A549 (cell line): ENCODE measurements around the gene AAK1. TPM values are rescaled to one million over a fixed set of nuclear protein-coding genes. Genes with fewer than 3 reads are reported as not detected.
A peak's percentile ranks its signal among the peaks of the same experiment; 100 is the strongest.
"Not testable (repeated sequence)": the region's sequence is repeated elsewhere in the genome, so short reads cannot be mapped to it uniquely, and the experiment has no call there.

Experiments used
- ATAC-seq, 2 experiments: fragments of 200-7000 bp in 1 of 2; fragments of >200 bp in 1 of 2; cut with Nextera tagmentation in 1 of 2; cut with Tn5 transposase in 1 of 2; 3 replicates each; pipeline versions ENCODE4 v1.8.0 to v1.9.1; 2018 to 2020; ENCODE audit warnings: mild to moderate bottlenecking in 1 of 2, moderate library complexity in 1 of 2
- CTCF ChIA-PET: fragments of 300-600 bp; sonication (Branson Sonifier 250); formaldehyde crosslinking; extraction: SDS; loops from one replicate; lab custom pipeline; 2021; ENCODE audit warnings: antibody characterized with exemption, inconsistent platforms; lab: Yijun Ruan, JAX
- POLR2A ChIA-PET: fragments of 350-600 bp; formaldehyde crosslinking; extraction: SDS; loops from one replicate; lab custom pipeline; 2021; ENCODE audit warnings: antibody characterized with exemption, inconsistent platforms; lab: Yijun Ruan, JAX
- DNase-seq, 2 experiments: peaks; one replicate each; pipeline versions ENCODE4 v3.0.0 to v3.0.0-alpha.2; 2011 to 2016; ENCODE audit warnings: low read depth in 1 of 2, low spot score in 1 of 2
- FAIRE-seq: peaks from 2 replicates; lab custom pipeline; 2011; peaks lifted over from hg19 to GRCh38; lab: Jason Lieb, UNC
- H3K27ac ChIP-seq, 2 experiments: fragments of >200 bp; sonication (Bioruptor Twin); formaldehyde crosslinking; 3 replicates each; pipeline ENCODE4 v1.5.1; 2016 to 2017
- H3K4me1 ChIP-seq: fragments of >200 bp; sonication (Bioruptor Twin); formaldehyde crosslinking; 3 replicates; pipeline ENCODE4 v1.6.1; 2016
- H3K4me2 ChIP-seq: fragments of >200 bp; sonication (Bioruptor Twin); formaldehyde crosslinking; 3 replicates; pipeline ENCODE4 v1.6.1; 2016
- H3K4me3 ChIP-seq: fragments of >200 bp; sonication (Bioruptor Twin); formaldehyde crosslinking; 3 replicates; pipeline ENCODE4 v1.5.1; 2016
- H3K9me3 ChIP-seq: fragments of >200 bp; sonication (Bioruptor Twin); formaldehyde crosslinking; 3 replicates; pipeline ENCODE4 v1.6.1; 2016
- CBX2 ChIP-seq: fragments of 200-600 bp; sonication (generic); IDR thresholded peaks from 2 replicates; pipeline ENCODE4 v1.6.1; 2016; ENCODE audit warnings: low read depth, mild to moderate bottlenecking, borderline replicate concordance
- CBX8 ChIP-seq: fragments of 200-600 bp; sonication (generic); IDR thresholded peaks from 2 replicates; pipeline ENCODE4 v1.6.1; 2016
- CHD2 ChIP-seq: fragments of 150-350 bp; IDR thresholded peaks from 2 replicates; pipeline ENCODE4 v1.6.1; 2014; ENCODE audit warnings: low read length; ENCODE audit not compliant: partially characterized antibody
- EHMT2 ChIP-seq: fragments of 200-600 bp; sonication (generic); IDR thresholded peaks from 2 replicates; pipeline ENCODE4 v1.6.1; 2016; ENCODE audit warnings: antibody characterized with exemption, low read depth, mild to moderate bottlenecking, moderate library complexity
- EP300 ChIP-seq, 2 experiments: fragments of >200 bp; sonication (Bioruptor Twin); formaldehyde crosslinking; IDR thresholded peaks; 2 replicates in 1 of 2; 3 replicates in 1 of 2; pipeline ENCODE4 v1.6.1; 2016 to 2017
- ESRRA ChIP-seq: fragments of 150-350 bp; IDR thresholded peaks from 2 replicates; pipeline ENCODE4 v1.6.1; 2014; ENCODE audit warnings: mild to moderate bottlenecking, low read length, borderline replicate concordance
- FOSL2 ChIP-seq, 2 experiments: fragments of 450-650 bp in 1 of 2; fragments of >200 bp in 1 of 2; sonication (Bioruptor Twin) in 1 of 2; formaldehyde crosslinking; IDR thresholded peaks; 2 replicates each; pipeline versions ENCODE4 v1.5.0 to v1.6.1; 2016 to 2020; ENCODE audit warnings: mild to moderate bottlenecking in 1 of 2, moderate library complexity in 1 of 2
- HDAC2 ChIP-seq: fragments of 200-600 bp; sonication (generic); IDR thresholded peaks from 2 replicates; pipeline ENCODE4 v1.6.1; 2016
- JUNB ChIP-seq: fragments of >200 bp; sonication (Bioruptor Twin); formaldehyde crosslinking; IDR thresholded peaks from 2 replicates; pipeline ENCODE4 v1.6.1; 2016
- MAFK ChIP-seq: fragments of 450-650 bp; IDR thresholded peaks from 2 replicates; pipeline ENCODE4 v1.6.1; 2014; ENCODE audit not compliant: partially characterized antibody
- MAZ ChIP-seq: fragments of 150-350 bp; IDR thresholded peaks from 2 replicates; pipeline ENCODE4 v1.6.1; 2014; ENCODE audit warnings: antibody characterized with exemption, low read depth, low read length, borderline replicate concordance
- NPAS2 ChIP-seq: fragments of 250-450 bp; sonication (Bioruptor Pico); IDR thresholded peaks from 2 replicates; pipeline ENCODE4 v1.8.0; 2022; ENCODE audit warnings: mild to moderate bottlenecking, moderate library complexity, borderline replicate concordance
- NR3C1 ChIP-seq: fragments of >200 bp; sonication (Bioruptor Twin); formaldehyde crosslinking; IDR thresholded peaks from 3 replicates; pipeline ENCODE4 v1.6.1; 2017
- RFX5 ChIP-seq: fragments of 450-650 bp; IDR thresholded peaks from 2 replicates; pipeline ENCODE4 v1.7.1; 2014; ENCODE audit warnings: antibody characterized with exemption, mild to moderate bottlenecking, moderate library complexity
- SMC3 ChIP-seq: fragments of >200 bp; sonication (Bioruptor Twin); formaldehyde crosslinking; IDR thresholded peaks from 3 replicates; pipeline ENCODE4 v1.6.1; 2018; ENCODE audit warnings: inconsistent platforms
- TFCP2L1 ChIP-seq: fragments of 250-450 bp; sonication (Bioruptor Pico); IDR thresholded peaks from 2 replicates; pipeline ENCODE4 v1.5.0; 2021; ENCODE audit warnings: mild to moderate bottlenecking
- TP53 ChIP-seq: fragments of 250-450 bp; sonication (Bioruptor Pico); IDR thresholded peaks from 2 replicates; pipeline ENCODE4 v1.5.0; 2021; ENCODE audit warnings: mild to moderate bottlenecking, moderate library complexity
- ZC3H11A ChIP-seq: fragments of 450-650 bp; IDR thresholded peaks from 2 replicates; pipeline ENCODE4 v1.6.1; 2014; ENCODE audit warnings: antibody characterized with exemption, mild to moderate bottlenecking
- WGBS: methylation state at CpG from one replicate; pipeline ENCODE4 v1.1.6; 2017; ENCODE audit errors: missing lambda C conversion rate; 5-methylcytosine and 5-hydroxymethylcytosine counted together
- polyA plus RNA-seq, 4 experiments: library from polyadenylated mRNA; depleted of rRNA in 3 of 4; stranded (reverse); fragments of >200 nt; fragmentation: RNase III in 1 of 4; extraction: RNeasy Plus Mini Kit Qiagen cat#74134 plus additional on column Dnase treatment in 1 of 4; gene quantifications; 2 replicates in 3 of 4; 3 replicates in 1 of 4; pipeline ENCODE4 v1.2.3, GENCODE V29; 2011 to 2017
- TF ChIP-seq, protein P1 (sequence below): fragments of 150-350 bp; IDR thresholded peaks from 2 replicates; pipeline ENCODE4 v1.6.1; 2014; ENCODE audit warnings: low read depth, mild to moderate bottlenecking, low read length
- TF ChIP-seq, protein P2 (sequence below): fragments of 450-650 bp; IDR thresholded peaks from 2 replicates; pipeline ENCODE4 v1.6.1; 2014; ENCODE audit warnings: antibody characterized with exemption
- TF ChIP-seq, protein P3 (sequence below): IDR thresholded peaks from 2 replicates; pipeline ENCODE4 v1.6.1; 2012; ENCODE audit warnings: low read depth, borderline replicate concordance
- TF ChIP-seq, protein P4 (sequence below): fragments of >200 bp; sonication (Bioruptor Twin); formaldehyde crosslinking; IDR thresholded peaks from 2 replicates; pipeline ENCODE4 v1.6.1; 2016
- TF ChIP-seq, protein P5 (sequence below): IDR thresholded peaks from 2 replicates; pipeline ENCODE4 v1.6.1; 2012

The AAK1 gene
- polyA plus RNA-seq, 2 of the 4 experiments (the other 2 are of a cell fraction), result 15.9 to 25.7 TPM

DNA sequence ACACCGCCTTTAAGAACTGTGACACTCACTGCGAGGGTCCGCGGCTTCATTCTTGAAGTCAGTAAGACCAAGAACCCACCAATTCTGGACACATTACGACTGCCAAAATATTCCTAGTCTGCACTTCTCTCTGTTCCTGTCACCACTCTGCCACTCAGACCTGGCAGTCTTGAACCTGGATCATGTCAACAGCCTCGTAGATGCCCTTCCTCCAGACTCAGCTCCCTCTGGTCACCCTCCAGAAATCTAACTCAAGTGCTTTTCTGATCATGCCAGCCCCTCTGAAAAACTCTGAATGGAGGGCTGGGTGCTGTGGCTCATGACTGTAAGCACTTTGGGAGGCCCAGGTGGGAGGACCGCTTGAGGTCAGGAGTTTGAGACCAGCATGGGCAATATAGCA lies 20.3 kb downstream of the AAK1 start:
- Histone ChIP-seq H3K9me3 (no peaks in the 10 kb centered on the region), H3K4me2 (no peak overlapping the region), H3K4me1 (peaks cover 16% of the 10 kb centered on the region; the same call in 2 of the 3 replicates), H3K4me3 (no peak overlapping the region), H3K27ac (no peak overlapping the region)
- no peak for DNase-seq
- CTCF ChIA-PET, result interaction anchor here (1.2 to 1.3 kb wide), 3 partner anchors 10 to 102 kb away, joined by 3 read pairs; no protein-coding TSS in a partner anchor
- POLR2A ChIA-PET, result no interaction called here
- ATAC-seq, result no peak
- WGBS, result 95% methylated on average over 7 of the region's 7 CpGs
- TF ChIP-seq ESRRA, result no peak
- TF ChIP-seq CHD2, result no peak
- TF ChIP-seq, protein P1, sequence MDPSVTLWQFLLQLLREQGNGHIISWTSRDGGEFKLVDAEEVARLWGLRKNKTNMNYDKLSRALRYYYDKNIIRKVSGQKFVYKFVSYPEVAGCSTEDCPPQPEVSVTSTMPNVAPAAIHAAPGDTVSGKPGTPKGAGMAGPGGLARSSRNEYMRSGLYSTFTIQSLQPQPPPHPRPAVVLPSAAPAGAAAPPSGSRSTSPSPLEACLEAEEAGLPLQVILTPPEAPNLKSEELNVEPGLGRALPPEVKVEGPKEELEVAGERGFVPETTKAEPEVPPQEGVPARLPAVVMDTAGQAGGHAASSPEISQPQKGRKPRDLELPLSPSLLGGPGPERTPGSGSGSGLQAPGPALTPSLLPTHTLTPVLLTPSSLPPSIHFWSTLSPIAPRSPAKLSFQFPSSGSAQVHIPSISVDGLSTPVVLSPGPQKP, result no peak
- no peak for TF ChIP-seq TFCP2L1 (CRISPR knock-in tag)
- TF ChIP-seq NPAS2 (CRISPR knock-in tag), result no peak
- no peak for TF ChIP-seq EP300 (IDR thresholded peaks at IDR 0.05)
- no peak for TF ChIP-seq JUNB
- no peak for TF ChIP-seq HDAC2
- TF ChIP-seq, protein P2, sequence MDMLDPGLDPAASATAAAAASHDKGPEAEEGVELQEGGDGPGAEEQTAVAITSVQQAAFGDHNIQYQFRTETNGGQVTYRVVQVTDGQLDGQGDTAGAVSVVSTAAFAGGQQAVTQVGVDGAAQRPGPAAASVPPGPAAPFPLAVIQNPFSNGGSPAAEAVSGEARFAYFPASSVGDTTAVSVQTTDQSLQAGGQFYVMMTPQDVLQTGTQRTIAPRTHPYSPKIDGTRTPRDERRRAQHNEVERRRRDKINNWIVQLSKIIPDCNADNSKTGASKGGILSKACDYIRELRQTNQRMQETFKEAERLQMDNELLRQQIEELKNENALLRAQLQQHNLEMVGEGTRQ, result no peak
- no peak for TF ChIP-seq EHMT2
- no peak for TF ChIP-seq FOSL2 (IDR thresholded peaks at IDR 0.05)
- no peak for TF ChIP-seq FOSL2 (CRISPR knock-in tag; IDR thresholded peaks at IDR 0.05)
- no peak for TF ChIP-seq CBX8
- TF ChIP-seq, protein P3, sequence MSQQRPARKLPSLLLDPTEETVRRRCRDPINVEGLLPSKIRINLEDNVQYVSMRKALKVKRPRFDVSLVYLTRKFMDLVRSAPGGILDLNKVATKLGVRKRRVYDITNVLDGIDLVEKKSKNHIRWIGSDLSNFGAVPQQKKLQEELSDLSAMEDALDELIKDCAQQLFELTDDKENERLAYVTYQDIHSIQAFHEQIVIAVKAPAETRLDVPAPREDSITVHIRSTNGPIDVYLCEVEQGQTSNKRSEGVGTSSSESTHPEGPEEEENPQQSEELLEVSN, result no peak
- TF ChIP-seq RFX5, result no peak
- no peak for TF ChIP-seq MAFK
- no peak for TF ChIP-seq ZC3H11A
- TF ChIP-seq TP53 (CRISPR knock-in tag), result no peak
- no peak for TF ChIP-seq CBX2
- no peak for FAIRE-seq

DNA sequence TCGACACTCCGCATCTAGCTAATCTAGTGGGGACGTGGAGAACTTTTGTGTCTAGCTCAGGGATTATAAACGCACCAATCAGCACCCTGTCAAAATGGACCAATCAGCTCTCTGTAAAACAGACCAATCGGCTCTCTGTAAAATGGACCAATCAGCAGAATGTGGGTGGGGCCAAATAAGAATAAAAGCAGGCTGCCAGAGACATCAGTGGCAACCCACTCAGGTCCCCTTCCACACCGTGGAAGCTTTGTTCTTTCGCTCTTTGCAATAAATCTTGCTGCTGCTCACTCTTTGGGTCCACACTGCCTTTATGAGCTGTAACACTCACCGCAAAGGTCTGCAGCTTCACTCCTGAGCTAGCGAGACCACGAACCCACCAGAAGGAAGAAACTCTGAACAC lies 20.7 kb downstream of the AAK1 start:
- CTCF ChIA-PET, result interaction anchor here (0.6 to 1.3 kb wide), 4 partner anchors 10 to 102 kb away, joined by 3 read pairs; no protein-coding TSS in a partner anchor
- H3K4me2 ChIP-seq, H3K27ac ChIP-seq, H3K4me3 ChIP-seq, ATAC-seq, FAIRE-seq, DNase-seq, H3K9me3 ChIP-seq, POLR2A ChIA-PET: not testable (repeated sequence)
- H3K4me1 ChIP-seq, result peaks cover 17% of the 10 kb centered on the region; the same call in 2 of the 3 replicates
- WGBS, result 97% methylated on average over 10 of the region's 10 CpGs
- TF ChIP-seq MAFK, result peak; percentile 51

DNA sequence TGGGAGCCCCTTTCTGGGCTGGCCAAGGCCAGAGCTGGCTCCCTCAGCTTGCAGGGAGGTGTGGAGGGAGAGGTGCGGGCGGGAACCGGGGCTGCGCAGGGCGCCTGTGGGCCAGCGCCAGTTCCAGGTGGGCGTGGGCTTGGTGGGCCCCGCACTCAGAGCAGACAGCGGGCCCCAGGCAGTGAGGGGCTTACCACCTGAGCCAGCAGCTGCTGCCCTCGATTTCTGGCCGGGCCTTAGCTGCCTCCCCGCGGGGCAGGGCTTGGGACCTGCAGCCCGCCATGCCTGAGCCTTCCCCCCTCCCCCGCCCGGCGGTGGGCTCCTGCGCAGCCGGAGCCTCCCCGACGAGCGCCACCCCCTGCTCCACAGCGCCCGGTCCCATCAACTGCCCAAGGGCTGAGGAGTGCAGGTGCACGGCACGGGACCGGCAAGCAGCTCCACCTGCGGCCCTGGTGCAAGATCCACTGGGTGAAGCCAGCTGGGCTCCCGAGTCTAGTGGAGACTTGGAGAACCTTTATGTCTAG lies 21.5 kb downstream of the AAK1 start:
- H3K4me3 ChIP-seq, H3K9me3 ChIP-seq, POLR2A ChIA-PET, FAIRE-seq, ATAC-seq, DNase-seq, H3K4me2 ChIP-seq, H3K27ac ChIP-seq: not testable (repeated sequence)
- H3K4me1 ChIP-seq, result peaks cover 19% of the 10 kb centered on the region; the same call in 2 of the 3 replicates
- 96% methylated on average over 8 of the region's 29 CpGs for WGBS
- CTCF ChIA-PET, result interaction anchor here (0.6 to 1.3 kb wide), 7 partner anchors 9 to 103 kb away, joined by 3 to 4 read pairs (median 3); no protein-coding TSS in a partner anchor

DNA sequence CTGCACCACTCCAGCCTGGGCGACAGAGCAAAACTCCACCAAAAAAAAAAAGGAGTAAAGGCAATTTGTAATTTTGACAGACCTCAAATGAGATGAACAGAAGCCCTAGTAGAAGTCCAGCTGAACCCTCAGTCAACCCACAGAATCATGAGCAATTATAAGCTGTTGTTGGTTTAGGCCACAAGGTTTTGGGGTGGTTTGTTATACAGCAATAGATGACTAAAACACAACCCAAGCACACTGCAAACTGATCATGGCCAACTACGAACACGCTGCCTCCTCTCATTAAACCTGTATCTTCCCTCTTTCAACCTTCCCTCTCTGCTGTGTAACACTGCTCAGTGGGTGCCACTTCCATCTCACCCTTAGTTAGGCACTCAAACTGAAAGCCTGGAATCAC lies 22.1 kb downstream of the AAK1 start:
- ChIA-PET CTCF (interaction anchor here (0.6 to 1.2 kb wide), 5 partner anchors 13 to 95 kb away, joined by 3 to 4 read pairs (median 3); no protein-coding TSS in a partner anchor), POLR2A (no interaction called here)
- peaks cover 25% of the 10 kb centered on the region for H3K4me1 ChIP-seq
- 95% methylated on average over 3 of the region's 3 CpGs for WGBS
- FAIRE-seq (no peak), DNase-seq (no peak), ATAC-seq (no peak)
- no peaks in the 10 kb centered on the region for H3K9me3 ChIP-seq
- H3K27ac ChIP-seq, result no peak overlapping the region
- no peak for TF ChIP-seq ZC3H11A
- no peak for TF ChIP-seq MAZ
- TF ChIP-seq, protein P4, sequence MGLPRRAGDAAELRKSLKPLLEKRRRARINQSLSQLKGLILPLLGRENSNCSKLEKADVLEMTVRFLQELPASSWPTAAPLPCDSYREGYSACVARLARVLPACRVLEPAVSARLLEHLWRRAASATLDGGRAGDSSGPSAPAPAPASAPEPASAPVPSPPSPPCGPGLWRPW, result no peak
- TF ChIP-seq ESRRA, result no peak
- no peak for TF ChIP-seq SMC3
- TF ChIP-seq HDAC2, result no peak
- TF ChIP-seq, protein P5, sequence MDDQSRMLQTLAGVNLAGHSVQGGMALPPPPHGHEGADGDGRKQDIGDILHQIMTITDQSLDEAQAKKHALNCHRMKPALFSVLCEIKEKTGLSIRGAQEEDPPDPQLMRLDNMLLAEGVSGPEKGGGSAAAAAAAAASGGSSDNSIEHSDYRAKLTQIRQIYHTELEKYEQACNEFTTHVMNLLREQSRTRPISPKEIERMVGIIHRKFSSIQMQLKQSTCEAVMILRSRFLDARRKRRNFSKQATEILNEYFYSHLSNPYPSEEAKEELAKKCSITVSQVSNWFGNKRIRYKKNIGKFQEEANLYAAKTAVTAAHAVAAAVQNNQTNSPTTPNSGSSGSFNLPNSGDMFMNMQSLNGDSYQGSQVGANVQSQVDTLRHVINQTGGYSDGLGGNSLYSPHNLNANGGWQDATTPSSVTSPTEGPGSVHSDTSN, result no peak
- TF ChIP-seq NR3C1, result no peak
- H3K4me2 ChIP-seq, result no peak overlapping the region
- H3K4me3 ChIP-seq, result no peak overlapping the region
